ENCODE data around the gene CTCF.

GRCh38 chr16:67666032-67666551 lies 103.8 kb downstream of the CTCF start:
- TF ChIP-seq CTCF (IDR thresholded peaks at IDR 0.05 in 2 of 3, conservative IDR thresholded peaks at IDR 0.05 in 1 of 3; ENCODE audit: control insufficient read depth in 2 of 3, extremely low read depth in 1 of 3, insufficient read depth in 1 of 3, low read depth in 3 of 3, low read length in 3 of 3) (no peak), TAF1 (IDR thresholded peaks at IDR 0.05; ENCODE audit: borderline replicate concordance, low read depth, low read length) (no peak), SREBF1 (IDR thresholded peaks at IDR 0.05; ENCODE audit: low read length) (no peak), ZNF207 (IDR thresholded peaks at IDR 0.05; ENCODE audit: borderline replicate concordance) (no peak), HDAC2 (IDR thresholded peaks at IDR 0.05) (no peak), IKZF2 (IDR thresholded peaks at IDR 0.05) (no peak)
- TF ChIP-seq, protein P1, sequence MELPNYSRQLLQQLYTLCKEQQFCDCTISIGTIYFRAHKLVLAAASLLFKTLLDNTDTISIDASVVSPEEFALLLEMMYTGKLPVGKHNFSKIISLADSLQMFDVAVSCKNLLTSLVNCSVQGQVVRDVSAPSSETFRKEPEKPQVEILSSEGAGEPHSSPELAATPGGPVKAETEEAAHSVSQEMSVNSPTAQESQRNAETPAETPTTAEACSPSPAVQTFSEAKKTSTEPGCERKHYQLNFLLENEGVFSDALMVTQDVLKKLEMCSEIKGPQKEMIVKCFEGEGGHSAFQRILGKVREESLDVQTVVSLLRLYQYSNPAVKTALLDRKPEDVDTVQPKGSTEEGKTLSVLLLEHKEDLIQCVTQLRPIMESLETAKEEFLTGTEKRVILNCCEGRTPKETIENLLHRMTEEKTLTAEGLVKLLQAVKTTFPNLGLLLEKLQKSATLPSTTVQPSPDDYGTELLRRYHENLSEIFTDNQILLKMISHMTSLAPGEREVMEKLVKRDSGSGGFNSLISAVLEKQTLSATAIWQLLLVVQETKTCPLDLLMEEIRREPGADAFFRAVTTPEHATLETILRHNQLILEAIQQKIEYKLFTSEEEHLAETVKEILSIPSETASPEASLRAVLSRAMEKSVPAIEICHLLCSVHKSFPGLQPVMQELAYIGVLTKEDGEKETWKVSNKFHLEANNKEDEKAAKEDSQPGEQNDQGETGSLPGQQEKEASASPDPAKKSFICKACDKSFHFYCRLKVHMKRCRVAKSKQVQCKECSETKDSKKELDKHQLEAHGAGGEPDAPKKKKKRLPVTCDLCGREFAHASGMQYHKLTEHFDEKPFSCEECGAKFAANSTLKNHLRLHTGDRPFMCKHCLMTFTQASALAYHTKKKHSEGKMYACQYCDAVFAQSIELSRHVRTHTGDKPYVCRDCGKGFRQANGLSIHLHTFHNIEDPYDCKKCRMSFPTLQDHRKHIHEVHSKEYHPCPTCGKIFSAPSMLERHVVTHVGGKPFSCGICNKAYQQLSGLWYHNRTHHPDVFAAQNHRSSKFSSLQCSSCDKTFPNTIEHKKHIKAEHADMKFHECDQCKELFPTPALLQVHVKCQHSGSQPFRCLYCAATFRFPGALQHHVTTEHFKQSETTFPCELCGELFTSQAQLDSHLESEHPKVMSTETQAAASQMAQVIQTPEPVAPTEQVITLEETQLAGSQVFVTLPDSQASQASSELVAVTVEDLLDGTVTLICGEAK (IDR thresholded peaks at IDR 0.05; ENCODE audit: borderline replicate concordance): no peak
